ENCODE measurements around the gene EIPR1.
"Not testable (repeated sequence)": the region's sequence is repeated elsewhere in the genome, so short reads cannot be mapped to it uniquely, and the experiment has no call there.

The EIPR1 gene

GRCh38 chr2:3369340-3370181, 8.1 kb downstream of the EIPR1 start:
- H3K4me3 ChIP-seq (ENCODE audit: low read length); DNase-seq (ENCODE audit: low read depth, low spot score): not testable (repeated sequence)

DNA sequence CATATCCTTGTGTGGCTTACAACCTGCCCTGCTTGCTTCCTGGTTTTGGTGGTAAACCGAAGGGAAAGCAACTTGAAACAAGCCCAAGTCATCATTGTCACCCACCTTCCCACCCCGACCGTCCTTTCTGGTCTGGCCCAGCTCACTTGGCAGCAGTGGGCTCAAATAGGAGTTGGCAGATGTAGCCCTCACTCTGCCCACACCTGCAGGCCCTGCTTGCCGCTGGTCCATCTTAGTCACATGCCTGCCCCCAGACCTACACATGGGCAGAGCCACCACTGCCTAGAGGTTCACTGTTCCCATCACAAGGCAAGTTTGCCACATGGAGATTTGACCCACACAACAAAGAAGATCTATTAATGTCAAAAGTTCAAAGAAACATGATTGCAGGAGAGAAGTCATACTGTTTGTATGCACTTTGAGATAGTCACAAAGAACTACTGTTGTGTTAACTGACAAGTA, 9.3 kb downstream of the EIPR1 start:
- no peak for DNase-seq (ENCODE audit: low read depth, low spot score)
- H3K4me3 ChIP-seq (ENCODE audit: low read length), result no peak overlapping the region

- no peak overlapping the region for H3K4me3 ChIP-seq (ENCODE audit: low read length)
- no peak for DNase-seq (ENCODE audit: low read depth, low spot score)
These were observed 12.4 kb downstream of the EIPR1 start for GRCh38 chr2:3365219-3365618.

DNA sequence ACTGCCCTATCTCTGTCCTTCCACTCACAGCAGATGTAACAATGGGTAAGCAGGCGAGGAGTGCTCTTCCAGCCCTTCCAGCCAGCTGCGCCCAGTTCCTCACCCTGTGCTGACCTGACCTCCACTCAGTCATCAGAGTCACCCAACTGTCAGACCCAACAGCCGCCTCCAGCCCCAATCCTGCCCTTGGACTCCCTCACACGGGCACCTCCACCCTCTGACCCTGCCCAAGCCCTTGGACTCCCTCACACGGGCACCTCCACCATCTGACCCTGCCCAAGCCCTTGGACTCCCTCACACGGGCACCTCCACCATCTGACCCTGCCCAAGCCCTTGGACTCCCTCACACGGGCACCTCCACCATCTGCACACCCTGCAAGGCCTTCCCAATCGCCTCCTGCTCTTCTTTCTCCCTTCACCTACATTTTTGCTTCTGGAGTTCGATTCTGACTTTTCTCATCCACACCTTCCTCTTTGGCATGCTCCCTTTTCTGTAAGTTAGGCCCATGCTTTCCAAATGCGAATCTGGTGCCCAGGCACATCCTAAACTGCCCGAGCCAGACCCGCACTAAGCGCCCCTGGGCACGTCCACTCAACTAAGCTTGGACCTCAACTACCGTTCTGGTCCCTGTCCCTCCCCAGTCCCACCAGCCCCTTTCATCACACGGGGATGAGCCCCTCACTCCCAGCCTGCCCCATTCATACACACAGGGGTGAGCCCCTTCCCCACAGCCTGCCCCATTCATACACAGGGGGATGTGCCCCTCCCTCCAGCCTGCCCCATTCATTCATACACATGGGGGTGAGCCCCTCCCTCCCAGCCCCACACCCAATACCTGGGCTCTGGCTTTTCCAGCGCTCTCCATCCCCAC, 15.9 kb downstream of the EIPR1 start:
- no peak for DNase-seq (ENCODE audit: low read depth, low spot score)
- H3K4me3 ChIP-seq (ENCODE audit: low read length), result no peak overlapping the region

- no peak overlapping the region for H3K4me3 ChIP-seq (ENCODE audit: low read length)
- no peak for DNase-seq (ENCODE audit: low read depth, low spot score)
These were observed 19.7 kb downstream of the EIPR1 start for GRCh38 chr2:3357926-3358325.

DNA sequence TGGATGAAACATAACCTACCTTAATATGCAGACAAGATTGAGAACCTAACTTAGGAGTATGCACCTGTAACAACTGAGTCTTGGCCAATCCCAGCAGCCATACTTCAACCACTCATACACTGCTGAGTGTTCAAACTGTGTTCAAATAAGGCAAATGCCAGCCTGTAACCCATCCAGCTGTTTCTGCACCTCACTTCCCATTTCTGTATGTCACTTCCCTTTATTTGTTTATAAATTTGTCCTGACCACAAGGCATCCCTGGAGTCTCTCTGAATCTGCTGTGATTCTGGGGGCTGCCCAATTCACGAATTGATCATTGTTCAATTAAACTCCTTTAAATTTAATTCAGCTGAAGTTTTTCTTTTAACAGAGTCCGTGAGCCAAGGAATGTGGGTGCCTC, 20.2 kb downstream of the EIPR1 start:
- not testable (repeated sequence) for DNase-seq (ENCODE audit: low read depth, low spot score); H3K4me3 ChIP-seq (ENCODE audit: low read length)

DNA sequence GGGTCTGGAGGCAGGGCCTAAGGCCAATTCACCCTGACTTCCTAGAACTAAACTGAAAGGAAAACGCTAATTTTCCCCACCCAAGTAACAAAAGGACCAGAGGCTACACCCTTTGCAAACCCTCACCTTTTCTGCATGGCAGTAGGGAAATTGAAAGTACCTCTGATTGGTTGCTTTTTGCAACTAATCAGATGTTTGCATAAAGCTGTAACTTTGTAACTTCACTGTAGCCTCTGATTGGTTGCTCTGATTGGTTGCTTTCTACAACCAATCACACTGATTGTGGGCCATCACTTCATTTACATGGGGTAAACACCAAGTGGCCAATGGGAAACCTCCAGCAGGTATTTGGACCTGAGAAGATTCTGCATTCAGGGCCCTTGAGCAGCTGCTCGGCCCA, 20.8 kb downstream of the EIPR1 start:
- DNase-seq (ENCODE audit: low read depth, low spot score), result no peak
- H3K4me3 ChIP-seq (ENCODE audit: low read length), result no peak overlapping the region

- no peak for DNase-seq (ENCODE audit: low read depth, low spot score)
- H3K4me3 ChIP-seq (ENCODE audit: low read length), result no peak overlapping the region
These were observed 21.6 kb downstream of the EIPR1 start for GRCh38 chr2:3355951-3356569.

DNA sequence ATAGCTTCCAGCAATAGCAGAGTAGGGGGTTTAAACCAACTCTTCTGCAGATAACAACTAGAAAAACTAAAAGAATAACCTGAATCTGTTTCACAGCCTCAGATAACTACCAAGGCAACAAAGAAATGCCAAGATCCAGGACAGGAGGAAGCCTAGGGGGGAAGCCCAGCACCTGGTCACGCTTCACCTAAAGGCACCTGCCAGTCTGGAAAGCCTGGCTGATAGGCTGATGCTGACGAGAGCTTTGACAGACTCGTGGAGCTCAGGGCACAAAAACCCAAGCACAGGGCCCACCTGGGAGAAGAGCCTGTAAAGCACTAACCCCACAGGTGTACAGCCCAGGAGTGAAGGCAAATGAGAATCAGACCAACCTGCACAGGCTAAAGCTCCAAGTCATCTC, 22.6 kb downstream of the EIPR1 start:
- H3K4me3 ChIP-seq (ENCODE audit: low read length), result no peak overlapping the region
- no peak for DNase-seq (ENCODE audit: low read depth, low spot score)

GRCh38 chr2:3349211-3349693, 28.4 kb downstream of the EIPR1 start:
- no peak for DNase-seq (ENCODE audit: low read depth, low spot score)
- H3K4me3 ChIP-seq (ENCODE audit: low read length), result no peak overlapping the region

GRCh38 chr2:3348767-3349166, 28.9 kb downstream of the EIPR1 start:
- H3K4me3 ChIP-seq (ENCODE audit: low read length), result no peak overlapping the region
- no peak for DNase-seq (ENCODE audit: low read depth, low spot score)

DNA sequence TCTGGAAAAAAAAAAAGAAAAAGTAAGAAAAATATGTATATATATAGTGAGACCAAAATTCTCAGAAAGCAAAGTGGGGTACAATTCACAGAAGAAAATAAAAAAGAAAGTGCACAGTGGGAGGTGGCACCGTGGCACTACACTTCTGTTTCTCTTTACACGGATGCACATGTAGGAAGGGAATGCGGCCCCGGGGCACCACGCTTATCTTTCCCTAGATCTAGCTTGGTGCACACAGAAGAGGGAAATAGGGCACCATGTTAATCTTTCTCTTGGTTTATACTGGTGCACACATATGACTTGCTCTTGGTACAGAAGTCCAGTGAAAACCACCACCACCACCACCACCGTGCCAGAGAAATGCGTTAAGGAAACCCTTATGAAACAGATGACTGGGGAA, 32.0 kb downstream of the EIPR1 start:
- no peak overlapping the region for H3K4me3 ChIP-seq (ENCODE audit: low read length)
- DNase-seq (ENCODE audit: low read depth, low spot score), result no peak

GRCh38 chr2:3344897-3345296, 32.7 kb downstream of the EIPR1 start:
- no peak for DNase-seq (ENCODE audit: low read depth, low spot score)
- no peak overlapping the region for H3K4me3 ChIP-seq (ENCODE audit: low read length)

DNA sequence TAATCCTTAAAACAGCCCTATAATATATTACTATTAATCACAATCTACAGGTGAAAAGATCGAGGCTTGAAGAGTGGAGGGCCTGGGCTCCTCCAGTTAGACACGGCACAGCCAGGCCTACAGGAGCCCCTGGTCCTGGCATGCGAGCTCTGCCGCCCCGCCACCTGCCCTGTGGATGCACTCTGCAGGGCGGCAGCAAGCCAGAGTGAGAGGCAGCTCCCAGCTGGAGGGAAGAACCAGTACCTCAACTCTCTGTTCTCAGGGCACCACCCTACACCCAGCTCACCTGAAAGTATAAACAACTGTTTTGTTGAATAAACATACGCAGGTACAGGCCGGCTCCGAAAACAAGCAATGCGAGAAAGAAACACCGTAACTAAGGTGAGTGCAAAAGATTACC, 34.6 kb downstream of the EIPR1 start:
- H3K4me3 ChIP-seq (ENCODE audit: low read length), result no peak overlapping the region
- no peak for DNase-seq (ENCODE audit: low read depth, low spot score)

DNA sequence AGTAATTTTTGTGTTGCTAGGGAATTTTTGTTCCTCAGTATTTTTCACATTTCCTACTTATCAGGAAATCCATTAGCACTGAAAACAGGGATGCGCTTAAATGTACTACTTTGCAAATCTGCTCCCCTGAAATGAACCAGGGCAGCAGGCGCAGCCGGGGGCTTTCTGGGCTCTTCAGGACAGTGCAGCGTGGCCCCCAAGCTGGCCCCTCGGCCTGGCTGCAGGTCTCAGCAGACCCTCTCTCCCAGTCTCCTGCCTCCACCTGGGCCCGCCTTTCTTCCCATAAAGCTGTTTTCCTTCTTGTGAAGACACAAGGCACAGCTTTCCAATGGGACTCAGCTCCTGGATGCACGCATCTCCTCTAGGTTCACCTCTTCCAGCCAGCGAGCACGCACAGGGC, 35.3 kb downstream of the EIPR1 start:
- no peak for DNase-seq (ENCODE audit: low read depth, low spot score)
- H3K4me3 ChIP-seq (ENCODE audit: low read length), result no peak overlapping the region

GRCh38 chr2:3341336-3341735, 36.3 kb downstream of the EIPR1 start:
- no peak for DNase-seq (ENCODE audit: low read depth, low spot score)

DNA sequence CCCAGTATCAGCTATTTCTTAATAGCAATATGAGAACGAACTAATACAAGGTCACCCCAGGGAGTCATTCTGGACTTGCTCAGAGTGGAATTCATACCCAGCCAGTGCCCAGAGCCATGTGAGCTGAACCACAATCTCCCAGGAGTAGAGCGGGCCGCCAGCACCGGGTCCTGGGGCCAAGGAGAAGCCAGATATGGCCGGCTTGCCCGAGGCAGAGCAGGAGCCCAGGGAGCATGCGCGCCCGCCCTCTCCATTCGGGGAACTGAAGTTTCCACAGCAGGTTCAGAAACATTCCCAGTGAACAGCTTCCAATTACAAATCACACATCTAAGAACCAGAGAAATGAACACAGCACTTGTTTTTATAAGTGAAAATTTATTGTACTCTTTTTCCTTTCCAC, 37.5 kb downstream of the EIPR1 start:
- H3K4me3 ChIP-seq (ENCODE audit: low read length), result no peak overlapping the region
- no peak for DNase-seq (ENCODE audit: low read depth, low spot score)

More at GRCh38 chr2:3341336-3341735, 36.3 kb downstream of the EIPR1 start:
- H3K4me3 ChIP-seq (ENCODE audit: low read length), result no peak overlapping the region

- H3K4me3 ChIP-seq (ENCODE audit: low read length), result no peak overlapping the region
- DNase-seq (ENCODE audit: low read depth, low spot score), result no peak
These were observed 39.3 kb downstream of the EIPR1 start for GRCh38 chr2:3338340-3338739.

- no peak overlapping the region for H3K4me3 ChIP-seq (ENCODE audit: low read length)
- no peak for DNase-seq (ENCODE audit: low read depth, low spot score)
These were observed 40.8 kb downstream of the EIPR1 start for GRCh38 chr2:3336844-3337243.
